Bone marrow (tissue), 2 donors: Measurements from ENCODE around the gene RSRC1.
A peak's percentile ranks its signal among the peaks of the same experiment; 100 is the strongest.
"Not testable (repeated sequence)": the region's sequence is repeated elsewhere in the genome, so short reads cannot be mapped to it uniquely, and the experiment has no call there.

Experiments used
- DNase-seq, 2 donors: peaks; one replicate each; lab custom pipeline; 2025; lab: John Stamatoyannopoulos, UW

The RSRC1 gene

DNA sequence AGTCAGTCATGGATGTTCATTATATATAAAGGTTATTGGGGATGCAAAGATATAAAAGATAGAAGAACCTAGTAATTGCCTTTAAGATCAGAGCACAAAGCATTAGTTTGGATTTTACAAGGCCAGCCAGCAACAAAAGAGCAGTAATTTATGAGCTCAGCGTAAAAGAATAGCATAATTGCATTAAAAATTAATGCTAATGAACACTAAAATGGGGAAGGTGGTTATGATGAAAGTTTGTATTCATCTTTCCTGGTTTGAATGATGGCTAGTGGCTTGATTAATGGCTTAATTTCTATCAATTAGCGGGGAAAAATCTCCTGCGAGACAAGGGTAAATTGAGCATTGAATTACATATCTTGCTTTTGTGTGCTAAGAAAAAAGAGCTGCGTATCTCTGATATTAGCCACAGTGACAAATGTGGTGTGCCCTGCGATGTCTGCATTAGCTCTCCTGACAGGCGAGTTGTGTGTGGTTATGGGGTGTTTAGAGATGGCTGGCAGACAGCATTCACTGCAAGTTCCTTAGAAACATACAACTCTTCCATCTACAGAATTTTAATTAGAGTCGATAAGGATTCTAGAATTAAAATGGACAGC, 418.3 kb downstream of the RSRC1 start:
- DNase-seq = no peak

DNA sequence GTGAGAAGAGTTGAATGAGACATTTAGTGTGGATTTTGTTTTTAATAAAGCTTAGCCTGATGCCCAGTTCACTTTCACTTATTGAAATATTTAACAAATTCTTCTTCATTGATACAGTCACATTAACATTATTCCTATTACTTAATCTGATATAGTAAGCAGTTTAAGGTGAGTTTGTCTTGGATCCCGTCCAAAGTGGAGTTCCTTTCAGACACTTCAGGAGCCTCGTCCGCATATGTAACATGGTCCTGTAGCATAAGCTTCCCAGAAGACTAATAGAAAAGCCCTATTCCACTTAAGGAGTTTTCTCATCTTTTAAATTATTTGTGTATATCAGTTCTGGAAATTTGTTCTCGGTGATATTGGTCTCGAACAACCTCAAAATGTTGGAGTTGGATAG, 421.4 kb downstream of the RSRC1 start:
- DNase-seq = no peak

DNA sequence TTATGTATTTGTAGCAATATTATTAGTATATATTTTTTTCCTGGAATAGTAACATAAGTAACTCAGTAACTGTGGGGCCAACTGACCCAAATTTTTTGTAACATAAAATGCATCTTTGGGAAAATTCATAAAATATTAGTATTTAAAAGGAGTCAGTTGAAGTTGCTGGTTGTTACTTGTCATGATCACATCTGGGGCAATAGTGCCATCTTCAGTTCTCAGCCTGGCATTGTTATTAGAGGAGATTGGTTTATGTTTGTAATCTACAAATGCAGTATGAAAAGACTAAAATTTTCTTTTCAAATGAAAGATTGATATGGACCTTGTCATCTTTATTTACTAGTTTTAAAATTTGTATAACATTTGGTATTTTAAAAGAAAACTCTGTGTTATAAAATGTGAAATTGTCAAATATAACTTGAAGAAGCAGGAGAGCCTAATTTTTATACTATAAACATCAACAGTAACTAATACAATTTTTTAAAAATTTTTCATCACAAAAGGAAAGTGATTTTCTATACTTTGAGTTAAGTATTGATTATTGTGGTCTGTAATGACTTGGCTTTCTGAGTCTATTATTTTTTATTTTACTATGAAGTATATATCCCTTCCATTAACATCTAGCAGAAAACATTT, 422.3 kb downstream of the RSRC1 start:
- DNase-seq = peak in 1 of 2 donors; percentile 18

DNA sequence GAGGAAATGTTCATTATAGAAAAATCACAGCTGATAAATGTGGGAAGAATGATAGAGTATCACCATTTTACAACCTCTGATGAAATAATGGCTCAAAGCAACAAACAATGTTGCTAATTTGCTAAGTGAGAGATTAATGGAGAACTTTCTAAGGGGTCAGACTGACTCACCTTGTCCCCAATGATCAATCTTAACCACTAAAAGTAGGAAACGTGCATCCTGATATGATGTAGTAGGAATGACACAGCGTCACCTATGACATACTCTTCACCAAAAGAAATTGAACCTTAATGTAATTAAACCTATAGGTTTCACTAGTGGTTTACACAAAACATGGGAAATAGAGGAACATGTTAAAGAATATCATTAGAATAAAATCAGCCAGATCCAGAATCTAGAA, 426.0 kb downstream of the RSRC1 start:
- DNase-seq = no peak

DNA sequence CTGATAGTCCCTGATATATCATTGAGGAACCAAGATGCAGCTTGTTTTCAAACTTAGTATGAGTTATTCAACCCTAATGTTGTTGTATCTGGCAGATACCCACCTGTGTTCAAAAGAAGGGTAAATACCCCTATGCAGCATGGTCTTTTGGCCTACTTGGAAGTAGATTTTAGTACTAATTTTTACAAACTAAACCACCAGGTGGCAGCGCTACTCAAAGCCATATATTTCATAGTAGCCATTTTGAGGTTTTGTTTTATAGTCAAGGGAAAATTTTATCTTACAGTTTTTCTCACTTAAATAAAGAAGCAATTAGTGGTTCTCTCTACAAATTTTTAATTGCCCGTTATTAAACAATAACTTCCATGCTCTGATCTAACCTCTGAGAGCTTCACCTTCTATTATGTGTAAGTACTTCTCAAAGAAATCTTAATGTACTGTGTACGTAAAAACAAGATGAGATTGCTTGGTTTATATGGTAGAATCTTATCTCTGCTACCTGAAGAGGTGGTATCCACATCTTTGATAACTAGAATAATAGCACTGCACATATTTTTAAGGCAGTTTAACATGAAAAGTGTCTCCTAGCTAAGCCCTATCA, 429.6 kb downstream of the RSRC1 start:
- peak in 1 of 2 donors; percentile 26 for DNase-seq

DNA sequence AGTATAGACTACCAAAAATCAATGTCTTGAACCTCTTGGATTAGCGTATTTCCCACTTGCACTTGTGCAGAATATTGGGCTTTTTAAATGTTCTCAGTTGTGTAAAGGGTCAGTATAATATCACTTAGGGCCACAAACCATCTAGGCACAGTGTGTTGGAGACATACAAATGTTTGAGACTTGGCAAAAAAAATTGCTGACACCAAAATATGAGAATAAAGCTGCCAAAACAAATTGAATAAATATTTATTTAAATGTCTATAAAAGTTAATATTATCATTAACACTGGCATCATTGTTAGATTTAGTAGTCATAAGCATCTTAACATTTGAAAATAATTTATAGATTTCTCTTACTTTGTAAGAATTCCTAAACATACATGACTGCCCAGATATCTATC, 430.2 kb downstream of the RSRC1 start:
- no peak for DNase-seq

DNA sequence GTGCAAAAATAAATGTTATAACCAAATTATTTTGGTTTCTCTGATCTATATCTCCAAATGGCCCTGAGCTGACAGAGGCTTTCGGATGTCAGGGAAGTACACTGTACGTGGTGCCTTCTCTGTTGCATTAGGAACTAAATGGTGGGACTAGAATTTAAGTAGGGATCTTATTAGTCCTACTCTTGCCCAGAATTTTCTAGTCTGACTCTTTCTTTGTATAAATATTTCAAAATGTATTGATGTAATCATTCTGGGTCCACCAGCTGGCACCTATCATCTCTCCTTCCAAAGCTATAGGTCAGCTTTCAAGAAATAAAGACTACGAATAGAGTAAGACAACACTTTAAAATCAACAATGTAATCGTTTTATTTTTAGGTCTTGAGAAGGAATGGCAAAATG, 438.8 kb downstream of the RSRC1 start:
- DNase-seq = no peak

DNA sequence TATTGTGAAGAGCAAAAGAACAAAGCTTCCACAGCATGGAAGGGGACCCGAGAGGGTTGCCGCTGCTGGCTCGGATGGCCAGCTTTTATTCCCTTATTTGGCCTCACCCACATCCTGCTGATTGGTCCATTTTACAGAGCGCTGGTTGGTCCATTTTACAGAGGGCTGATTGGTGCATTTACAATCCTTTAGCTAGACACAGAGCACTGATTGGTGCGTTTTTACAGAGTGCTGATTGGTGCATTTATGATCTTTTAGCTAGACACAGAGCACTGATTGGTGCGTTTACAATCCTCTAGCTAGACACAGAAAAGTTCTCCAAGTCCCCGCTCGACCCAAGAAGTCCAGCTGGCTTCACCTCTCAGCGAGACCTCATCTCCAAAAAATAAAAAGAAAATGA, 440.0 kb downstream of the RSRC1 start:
- DNase-seq = not testable (repeated sequence)

DNA sequence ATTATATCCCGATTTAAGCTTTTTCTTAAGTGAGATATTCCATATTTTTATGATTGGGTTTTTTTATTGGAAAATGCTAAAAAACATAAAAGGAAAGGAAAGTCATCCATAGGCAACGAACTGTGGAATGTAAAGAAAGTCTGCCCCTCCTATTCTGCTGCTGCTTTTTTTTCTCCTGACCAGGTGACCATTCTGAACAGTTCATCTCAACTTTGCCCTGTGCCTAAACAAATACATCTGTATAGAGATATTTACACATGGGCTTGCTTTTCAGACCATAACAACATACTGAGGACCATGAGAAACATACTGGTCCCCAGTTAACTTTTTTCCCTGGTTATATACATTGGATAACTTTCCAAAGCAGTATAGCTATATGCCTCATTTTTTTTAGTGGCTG, 442.2 kb downstream of the RSRC1 start:
- DNase-seq = no peak

DNA sequence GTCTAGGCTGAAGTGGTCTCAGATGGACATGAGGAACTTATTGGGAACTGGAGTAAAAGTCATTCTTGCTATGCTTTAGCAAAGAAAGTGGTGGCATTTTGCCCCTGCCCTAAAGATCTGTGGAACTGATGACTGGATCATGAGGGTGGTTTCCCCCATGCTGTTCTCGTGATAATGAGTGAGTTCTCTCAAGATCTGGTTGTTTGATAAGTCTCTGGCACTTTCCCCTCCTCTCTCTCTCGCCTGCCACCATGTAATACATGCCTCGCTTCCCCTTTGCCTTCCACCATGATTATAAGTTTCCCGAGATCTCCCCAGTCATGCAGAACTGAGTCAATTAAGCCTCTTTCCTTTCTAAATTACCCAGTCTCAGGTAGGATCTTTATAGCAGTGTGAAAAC, 449.6 kb downstream of the RSRC1 start:
- DNase-seq = no peak

DNA sequence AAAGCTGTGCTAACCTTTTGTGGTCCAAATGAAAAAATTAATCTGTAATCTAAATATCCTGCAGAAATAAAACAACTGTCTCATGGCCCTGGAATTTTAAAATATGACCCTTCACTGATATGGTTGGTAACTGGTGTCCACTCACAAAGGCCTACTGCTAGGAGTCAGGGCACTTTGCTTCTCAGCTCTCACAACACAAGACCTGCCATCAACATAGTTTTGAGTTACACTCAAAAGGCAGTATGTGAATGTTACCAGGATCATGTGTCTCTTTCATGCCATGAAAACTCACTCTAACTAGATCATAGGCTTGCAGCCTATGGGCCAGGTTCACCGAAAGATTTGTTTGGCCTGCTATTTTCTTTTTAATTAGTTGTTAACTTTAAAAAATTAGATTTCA, 451.1 kb downstream of the RSRC1 start:
- no peak for DNase-seq

DNA sequence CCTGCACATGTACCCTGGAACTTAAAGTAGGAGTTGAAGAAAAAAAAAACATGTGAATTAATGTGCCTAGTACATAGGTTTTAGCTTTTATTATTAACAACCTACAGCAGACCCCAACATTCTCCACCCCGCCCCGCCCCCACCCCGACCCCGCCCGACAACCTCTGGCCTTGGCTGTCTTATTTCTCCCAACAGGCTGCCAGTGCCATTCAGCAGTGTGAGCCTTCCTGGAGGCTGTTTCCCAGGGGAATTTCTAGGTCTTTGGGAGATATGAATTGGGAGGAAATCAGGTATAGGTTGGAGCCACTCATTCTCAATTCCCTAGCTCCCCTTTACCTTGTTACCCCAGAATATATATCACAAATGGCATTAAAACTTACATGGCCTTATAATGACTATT, 452.8 kb downstream of the RSRC1 start:
- no peak for DNase-seq

DNA sequence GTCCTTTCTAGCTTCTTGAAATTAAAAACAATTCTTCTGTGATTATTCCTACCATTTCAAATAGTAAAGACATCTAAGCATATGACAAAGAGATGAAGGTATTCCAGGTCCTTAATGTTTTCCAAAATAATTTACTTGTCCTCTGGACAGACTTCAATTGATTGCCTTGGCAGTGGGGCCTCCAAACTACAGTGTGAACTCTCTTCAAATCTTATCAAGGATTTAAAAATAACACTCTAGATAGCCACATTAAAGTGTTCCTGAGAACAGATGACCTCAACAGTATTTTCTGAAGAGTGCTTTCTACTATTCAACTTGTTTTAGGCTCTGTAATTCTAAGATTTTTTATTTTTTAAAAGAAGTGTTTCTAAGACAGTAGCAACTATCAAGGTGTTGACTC, 453.2 kb downstream of the RSRC1 start:
- no peak for DNase-seq

DNA sequence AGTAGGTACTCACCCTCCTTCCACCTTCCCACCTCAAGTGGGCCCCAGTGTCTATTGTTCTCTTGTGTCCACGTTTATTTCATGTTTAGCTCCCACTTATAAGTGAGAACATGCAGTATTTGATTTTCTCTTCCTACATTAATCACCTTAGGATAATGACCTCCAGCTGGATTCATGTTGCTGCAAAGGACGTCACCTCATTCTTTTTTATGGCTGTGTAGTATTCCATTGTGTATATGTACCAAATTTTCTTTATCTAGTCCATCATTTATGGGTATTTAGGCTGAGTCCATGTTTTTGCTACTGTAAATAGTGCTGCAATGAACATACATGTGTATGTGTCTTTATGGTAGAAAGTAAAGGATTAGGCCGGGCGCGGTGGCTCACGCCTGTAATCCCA, 455.2 kb downstream of the RSRC1 start:
- no peak for DNase-seq

DNA sequence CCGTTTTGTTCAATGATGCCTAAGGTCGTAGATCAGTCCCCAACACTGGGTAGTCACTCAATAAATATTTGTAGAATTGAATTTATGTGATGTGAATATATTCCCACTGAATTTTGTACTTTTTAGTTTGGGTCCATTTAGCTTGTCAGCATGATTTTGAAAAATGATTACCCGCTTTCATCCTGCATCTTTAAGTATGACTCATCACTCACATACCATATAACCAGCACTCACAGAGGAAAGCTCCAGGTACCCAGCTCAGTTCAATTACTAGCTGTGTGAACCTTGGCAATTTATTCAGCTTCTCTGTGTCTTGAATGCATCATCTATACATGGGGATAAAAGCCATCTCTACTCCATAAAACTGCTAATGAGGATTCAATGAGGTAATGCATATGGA, 458.9 kb downstream of the RSRC1 start:
- no peak for DNase-seq

DNA sequence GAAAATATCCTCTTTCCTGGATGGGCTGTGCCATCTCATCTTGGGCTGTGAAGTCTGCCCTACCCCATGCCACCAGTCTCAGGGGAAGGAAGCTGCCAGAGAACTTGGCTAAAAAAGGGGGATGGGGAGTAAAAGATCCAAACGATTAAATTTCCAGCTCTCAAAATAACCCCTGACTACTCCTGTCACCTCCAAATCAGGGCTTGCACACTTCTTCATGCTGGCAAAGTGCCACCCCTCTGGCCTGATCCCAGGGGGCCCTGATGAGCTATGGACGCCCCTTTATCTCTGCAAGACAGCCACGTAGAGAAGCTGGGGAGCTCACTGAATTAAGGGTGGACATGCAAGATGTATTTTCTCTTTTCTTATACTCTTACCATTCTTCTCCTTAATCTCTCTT, 459.9 kb downstream of the RSRC1 start:
- no peak for DNase-seq

DNA sequence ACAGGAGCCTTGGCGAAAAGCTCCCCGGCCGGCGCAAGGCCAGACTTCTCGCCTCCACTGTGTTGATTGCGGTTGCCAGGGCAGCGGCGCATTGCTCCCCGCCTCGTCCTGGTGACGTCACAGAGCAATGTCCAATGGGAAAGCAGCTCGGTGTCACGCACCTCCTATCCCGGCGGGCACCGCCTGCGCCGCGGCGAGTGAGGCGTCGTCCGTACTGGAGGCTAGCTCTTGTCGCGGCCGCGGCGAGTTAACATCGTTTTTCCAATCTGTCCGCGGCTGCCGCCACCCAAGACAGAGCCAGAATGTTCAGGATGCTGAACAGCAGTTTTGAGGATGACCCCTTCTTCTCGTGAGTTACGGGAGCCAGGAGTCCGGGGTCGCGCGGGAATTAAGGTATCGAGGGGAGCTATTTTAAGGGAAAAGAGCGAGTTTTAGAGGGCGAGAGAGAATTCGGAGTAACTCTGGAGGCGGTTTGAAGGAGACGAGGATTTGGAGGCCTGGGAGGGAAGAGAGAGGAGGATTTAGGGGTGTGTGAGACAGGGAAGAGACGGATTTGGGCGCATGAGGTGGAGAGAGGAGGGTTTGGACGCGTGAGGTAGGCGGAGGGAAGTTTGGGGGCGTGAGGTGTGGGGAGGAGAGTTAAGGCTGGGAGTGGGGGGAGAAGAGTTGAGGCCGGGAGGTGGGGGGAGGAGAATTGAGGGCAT, 461.3 kb downstream of the RSRC1 start, which contains the start of gene MLF1:
TSS of gene MLF1 (plus strand) at position 196 of the 704 bp plus-strand sequence. CDS start at position 303, 107 bp downstream.
- peak; percentile 14 to 21 for DNase-seq

DNA sequence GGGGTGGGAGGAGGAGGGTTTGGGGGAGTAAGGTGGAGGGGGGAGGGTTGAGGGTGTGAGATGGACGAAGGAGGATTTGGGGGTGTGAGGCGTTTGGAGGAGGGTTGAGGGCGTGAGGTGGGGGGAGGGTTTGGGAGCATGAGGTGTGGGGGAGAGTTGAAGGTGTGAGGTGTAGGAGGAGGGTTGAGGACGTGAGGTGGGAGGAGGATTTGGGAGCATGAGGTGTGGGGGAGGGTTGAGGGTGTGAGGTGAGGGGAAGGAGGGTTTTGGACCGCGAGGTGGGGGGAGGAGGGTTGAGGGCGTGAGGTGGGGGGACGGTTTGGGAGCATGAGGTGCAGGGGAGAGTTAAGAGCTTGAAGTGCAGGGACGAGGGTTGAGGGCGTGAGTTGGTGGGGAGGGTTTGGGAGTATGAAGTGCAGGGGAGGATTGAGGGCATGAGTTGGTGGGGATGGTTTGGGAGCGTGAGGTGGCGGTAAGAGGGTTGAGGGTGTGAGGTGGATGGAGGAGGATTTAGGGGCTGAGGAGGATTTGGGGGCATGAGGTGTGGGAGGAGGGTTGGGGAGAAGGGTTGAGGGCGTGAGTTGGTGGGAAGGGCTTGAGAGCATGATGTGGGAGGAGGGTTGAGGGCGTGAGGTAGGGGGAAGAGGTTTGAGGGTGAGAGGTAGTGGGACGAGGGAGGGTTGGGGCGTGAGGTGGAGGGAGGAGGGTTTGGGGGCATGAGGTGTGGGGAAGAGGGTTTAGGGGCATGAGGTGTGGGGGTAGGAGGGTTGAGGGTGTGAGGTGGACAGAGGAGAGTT, 462.3 kb downstream of the RSRC1 start:
- no peak for DNase-seq

DNA sequence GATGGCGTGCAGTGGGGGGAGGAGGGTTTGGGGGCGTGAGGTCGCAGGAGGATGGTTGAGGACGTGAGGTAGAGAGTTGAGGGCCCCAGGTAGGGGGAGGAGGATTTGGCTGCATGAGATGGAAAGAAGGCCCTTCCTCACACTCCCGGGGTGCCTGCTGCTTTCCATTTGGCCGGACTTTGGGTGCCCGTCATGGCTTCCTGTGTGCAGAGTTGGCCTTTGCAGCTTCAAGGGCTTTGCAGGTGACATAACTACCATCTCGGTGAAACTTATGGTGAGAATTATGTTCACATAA, 462.8 kb downstream of the RSRC1 start:
- DNase-seq = no peak

DNA sequence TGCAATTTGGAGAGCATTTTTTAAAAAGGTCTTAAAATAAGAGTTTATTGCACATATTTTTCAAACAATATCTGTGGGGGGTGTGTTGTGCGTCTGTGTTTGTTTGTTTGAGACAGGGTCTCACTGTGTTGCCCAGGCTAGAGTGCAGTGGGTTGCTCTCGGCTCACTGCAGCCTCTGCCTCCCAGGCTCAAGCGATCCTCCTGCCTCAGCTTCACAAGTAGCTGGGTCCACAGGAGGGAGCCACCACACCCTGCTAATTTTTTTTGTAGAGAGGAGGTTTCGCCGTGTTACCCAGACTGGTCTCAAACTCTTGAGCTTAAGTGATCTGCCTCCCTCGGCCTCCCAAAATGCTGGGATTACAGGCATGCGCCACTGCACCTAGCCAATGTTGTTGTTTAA, 463.8 kb downstream of the RSRC1 start:
- no peak for DNase-seq

DNA sequence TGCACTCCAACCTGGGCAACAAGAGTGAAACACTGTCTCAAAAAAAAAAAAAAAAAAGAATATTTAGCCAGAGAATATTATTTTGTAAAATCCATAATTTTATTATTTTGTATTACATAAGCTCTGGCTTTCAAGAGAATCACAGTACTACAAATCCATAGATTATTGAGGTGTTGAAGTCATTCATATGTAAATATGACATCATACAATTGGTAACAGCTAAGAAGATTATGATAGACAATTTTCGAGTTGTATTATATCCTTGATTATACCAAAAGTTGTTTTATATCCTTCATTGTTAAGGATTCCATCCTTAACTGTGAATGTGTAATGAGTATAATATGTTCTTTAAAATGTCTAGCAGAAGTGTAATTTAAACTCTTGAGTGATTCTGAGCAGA, 464.8 kb downstream of the RSRC1 start:
- no peak for DNase-seq

DNA sequence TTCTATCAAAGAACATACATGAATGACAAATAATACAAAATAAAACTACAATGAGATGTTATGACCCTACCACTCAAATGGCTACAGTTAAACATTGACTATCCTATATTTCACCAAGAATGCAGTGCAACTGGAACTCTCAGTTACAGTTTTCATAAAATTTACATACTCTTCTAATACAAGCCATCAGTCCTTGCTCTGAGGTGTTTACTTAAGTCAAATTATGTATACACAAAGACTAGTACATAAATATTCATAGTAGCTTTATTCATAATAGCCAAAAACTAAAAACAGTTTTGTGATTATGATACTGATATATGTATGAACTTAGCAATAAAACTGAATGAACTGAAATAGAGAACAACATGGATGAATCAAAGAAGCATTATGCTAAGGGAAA, 480.3 kb downstream of the RSRC1 start:
- DNase-seq = no peak
